Uterus (tissue), 2 donors: ENCODE results near the gene NSD2.

Source experiments
- CTCF ChIP-seq, 4 experiments: fragments of 200-600 bp in 2 of 4; fragments of 450-650 bp in 2 of 4; sonication (generic) in 2 of 4; IDR thresholded peaks; one replicate each; pipeline ENCODE4 v1.5.1; 2016 to 2019; ENCODE audit warnings: antibody characterized with exemption in 4 of 4, mild to moderate bottlenecking in 2 of 4, moderate library complexity in 1 of 4
- POLR2A ChIP-seq, 2 donors: fragments of 450-650 bp; IDR thresholded peaks; one replicate each; pipeline ENCODE4 v1.6.1; 2016; ENCODE audit warnings: antibody characterized with exemption in 2 of 2, mild to moderate bottlenecking in 1 of 2, moderate library complexity in 1 of 2

GRCh38 chr4:1855333-1856070, 15.7 kb upstream of the NSD2 start:
- TF ChIP-seq POLR2A (IDR thresholded peaks at IDR 0.05): no peak
- TF ChIP-seq CTCF (IDR thresholded peaks at IDR 0.05): no peak
